Islet precursor cell (in vitro differentiated cells): Measurements from ENCODE around the gene DDX1.

Source experiments
- DNase-seq: peaks from one replicate; pipeline ENCODE4 v3.0.0-alpha.2; 2018

Gene DDX1

GRCh38 chr2:15633043-15633970, 41.6 kb downstream of the DDX1 start:
- no peak for DNase-seq

- DNase-seq: no peak
These were observed 42.3 kb downstream of the DDX1 start for GRCh38 chr2:15633971-15634346.

GRCh38 chr2:15634846-15635490, 43.3 kb downstream of the DDX1 start:
- DNase-seq: no peak

DNA sequence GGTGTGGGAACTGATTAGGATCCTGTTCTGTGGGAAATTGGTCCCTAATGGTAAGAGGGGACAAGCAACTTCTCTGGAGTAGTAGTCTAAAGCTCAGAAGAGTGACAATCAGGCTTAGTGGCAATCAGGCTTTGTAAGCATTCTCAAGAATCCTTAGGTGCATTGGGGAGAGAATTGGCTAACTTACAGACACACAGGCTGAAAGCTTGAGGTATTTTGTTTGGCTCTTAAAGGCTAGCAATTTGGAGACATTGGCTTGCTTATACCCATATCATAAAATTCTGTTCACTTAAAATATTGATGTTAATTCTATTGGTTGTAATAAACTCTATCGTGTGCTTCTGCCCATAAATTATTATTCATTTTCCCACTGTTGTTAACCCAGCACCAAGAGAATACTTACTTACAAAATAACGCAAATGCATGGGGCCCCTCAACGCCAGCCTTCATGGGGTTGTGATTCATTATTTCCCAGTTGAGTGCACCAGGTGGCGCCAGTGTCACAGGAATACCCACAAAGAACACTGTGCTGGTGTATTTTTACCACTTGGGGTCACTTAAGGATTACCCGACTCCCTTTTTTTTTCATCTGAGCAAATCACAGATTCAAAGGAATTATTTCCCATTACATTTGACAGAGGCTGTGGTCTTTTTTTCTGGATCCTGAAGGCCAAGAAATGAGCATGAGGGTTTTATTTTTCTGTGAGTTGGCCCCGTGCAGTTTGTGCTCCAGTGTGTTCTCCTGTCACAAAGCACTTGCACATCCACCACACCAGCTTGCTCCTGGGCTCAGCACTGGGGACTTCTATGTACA, 45.5 kb downstream of the DDX1 start:
- no peak for DNase-seq

DNA sequence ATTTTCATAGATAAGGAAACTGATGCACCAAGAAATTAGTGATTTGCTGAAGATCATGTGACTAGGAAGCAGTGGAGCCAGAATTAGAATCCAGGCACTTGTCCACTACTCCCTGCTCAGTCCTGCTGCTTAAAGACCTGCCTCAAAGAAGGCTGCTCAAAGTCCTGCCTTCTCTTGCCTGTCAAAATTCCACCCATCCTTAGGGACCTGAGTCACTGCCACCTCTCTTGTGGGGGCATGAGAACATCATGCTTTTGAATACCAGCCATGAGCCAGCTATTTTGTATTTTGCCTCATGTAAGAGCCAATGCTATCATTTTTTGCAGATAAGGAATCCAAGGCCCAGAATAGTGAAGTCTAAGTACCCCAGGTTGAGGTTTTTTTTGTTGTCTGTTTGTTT, 47.1 kb downstream of the DDX1 start:
- no peak for DNase-seq

GRCh38 chr2:15639323-15640251, 47.9 kb downstream of the DDX1 start:
- no peak for DNase-seq

DNA sequence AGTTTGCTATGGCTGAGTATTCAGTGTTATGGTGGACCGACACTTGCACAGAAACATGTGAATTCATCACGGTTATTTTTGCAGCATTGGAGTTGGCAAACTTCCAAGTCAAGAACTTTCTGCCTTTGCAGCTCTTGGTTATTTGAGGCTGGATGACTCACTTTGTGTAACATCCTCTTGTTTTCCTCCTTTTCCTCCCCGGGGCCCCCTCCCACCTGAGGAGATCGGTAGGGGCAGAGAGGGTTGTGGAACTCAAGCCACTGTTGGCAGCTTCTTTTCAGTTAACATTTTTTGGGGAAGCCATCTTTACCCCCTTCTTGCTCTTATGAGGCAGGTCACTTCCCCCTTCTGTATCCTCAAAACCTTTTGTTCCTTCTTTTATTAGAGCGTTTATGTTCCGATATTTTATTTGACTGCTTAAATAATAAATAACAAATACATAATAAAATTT, 48.6 kb downstream of the DDX1 start:
- no peak for DNase-seq

- DNase-seq: no peak
These were observed 49.1 kb downstream of the DDX1 start for GRCh38 chr2:15640784-15641183.

DNA sequence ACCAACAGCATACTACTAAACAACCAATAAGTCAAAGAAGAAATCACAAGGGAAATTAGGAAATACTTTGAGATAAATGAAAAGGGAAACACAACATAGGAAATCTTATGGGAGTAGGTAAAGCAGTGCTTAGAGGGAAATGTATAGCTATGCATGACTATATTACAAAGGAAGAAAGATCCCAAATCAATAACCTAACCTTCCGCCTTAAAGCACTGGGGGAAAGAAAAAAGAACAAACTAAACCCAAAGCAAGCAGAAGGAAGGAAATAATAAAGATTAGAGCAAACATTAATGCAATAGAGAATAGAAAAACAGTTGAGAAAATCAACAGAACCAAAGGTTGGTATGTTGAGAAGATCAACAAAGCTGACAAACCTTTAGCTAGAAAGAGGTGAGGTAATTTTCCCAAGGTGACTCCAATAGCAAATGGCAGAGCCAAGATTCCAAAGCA, 49.9 kb downstream of the DDX1 start:
- DNase-seq: no peak

GRCh38 chr2:15642011-15642814, 50.5 kb downstream of the DDX1 start:
- DNase-seq: no peak

DNA sequence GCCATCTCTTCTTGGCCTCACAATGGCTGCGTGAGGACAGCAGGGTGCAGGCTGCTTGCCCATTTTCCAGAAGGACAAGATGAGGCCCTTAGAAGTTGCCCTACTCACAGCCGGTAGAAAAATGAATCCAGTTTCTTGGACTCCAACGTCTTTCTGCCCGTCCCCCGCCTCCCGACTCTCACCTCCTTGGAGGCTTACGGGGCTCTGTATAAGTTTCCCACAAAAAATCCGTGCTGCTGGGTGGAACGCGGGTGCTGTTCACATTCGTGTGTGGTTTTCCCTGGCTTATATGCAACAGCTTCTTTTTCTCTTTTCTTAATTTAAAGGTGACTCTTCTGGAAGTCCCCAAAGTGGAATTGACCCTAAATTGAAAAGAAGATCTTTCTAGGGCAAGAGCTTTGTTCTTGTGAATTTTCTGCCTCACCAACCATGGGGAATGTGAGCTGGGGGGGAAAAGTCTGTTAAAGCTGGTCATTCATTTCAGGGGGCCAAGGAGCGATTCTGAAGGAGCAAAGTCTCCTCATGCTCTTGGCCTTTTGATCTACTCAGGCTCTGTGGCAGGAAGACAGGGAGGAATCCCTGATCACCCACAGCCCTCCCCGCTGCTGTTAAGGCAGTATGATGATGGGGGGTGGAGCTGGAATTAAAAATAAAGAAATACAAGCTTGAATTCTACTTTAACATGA, 51.3 kb downstream of the DDX1 start:
- no peak for DNase-seq

DNA sequence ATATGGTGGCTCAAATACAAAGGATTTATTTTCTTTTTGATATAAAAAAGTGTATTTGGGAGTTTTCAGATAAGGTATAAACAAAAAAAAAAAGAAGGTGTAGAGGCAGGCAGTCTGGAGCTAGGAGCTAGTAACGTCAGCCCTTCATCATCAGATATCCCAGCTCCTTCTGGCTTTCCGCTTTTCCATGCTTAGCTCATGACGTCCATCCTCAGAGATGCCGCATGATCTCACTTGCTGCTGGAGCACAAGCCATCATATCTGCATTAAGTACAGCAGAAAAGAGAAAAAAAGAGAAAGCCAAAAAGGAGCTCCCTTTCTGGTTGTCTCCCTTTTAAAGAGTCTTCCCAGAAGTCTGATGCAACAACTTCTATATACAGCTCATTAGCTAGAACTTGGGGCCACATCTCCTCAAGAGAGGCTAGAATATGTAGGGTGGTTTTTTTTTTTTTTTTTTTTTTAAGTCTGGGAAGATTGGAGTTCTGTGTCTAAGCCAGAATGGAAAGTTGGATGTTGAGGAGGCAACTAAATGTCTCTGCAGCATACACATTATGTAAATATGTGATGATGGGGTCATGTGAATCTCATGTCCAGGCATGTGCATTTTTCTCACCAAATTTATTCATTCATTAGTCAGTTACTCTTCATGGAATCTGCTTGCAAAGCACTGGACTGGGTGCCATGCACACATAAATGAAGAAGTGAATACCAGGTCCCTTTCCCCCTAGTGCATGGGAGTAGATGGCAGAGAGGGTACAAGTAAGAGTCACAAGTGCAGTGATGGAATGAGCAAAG, 52.3 kb downstream of the DDX1 start:
- DNase-seq: no peak

DNA sequence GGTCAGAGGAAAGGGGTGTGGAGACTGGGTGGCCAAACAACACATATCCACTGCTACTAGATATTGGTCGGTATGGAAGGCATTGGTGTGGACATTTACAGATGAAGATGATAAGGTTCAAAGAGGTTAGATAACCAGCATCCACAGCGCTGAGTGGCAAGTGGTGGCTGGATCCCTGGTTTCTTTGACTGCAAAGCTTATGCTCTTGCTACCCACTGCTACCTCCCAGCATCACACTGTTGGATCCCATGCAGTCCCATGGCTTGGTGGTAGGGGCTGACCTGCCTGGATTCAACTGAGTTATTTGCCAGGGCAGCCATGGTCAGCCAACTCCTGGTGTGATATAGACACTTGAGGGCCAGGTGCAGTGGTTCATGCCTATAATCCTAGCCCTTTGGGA, 53.6 kb downstream of the DDX1 start:
- DNase-seq: no peak

GRCh38 chr2:15645720-15646385, 54.2 kb downstream of the DDX1 start:
- no peak for DNase-seq

DNA sequence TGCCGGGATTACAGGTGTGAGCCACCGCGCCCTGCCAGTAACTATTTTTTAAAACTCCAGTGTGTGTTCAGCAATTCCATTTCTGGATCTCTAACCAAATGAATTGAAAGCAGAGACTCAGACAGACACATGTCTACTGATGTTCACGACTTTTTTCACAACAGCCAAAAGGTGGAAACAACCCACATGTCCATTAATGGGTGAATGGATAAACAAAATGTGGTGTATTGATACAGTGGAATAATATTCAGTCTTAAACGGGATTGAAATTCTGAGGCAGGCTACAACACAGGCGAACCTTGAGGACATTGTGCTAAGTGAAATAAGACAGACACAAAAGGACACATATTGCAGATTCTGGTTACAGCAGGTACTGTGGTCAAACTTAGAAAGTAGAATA, 55.0 kb downstream of the DDX1 start:
- no peak for DNase-seq

- no peak for DNase-seq
These were observed 56.2 kb downstream of the DDX1 start for GRCh38 chr2:15647622-15648590.

- no peak for DNase-seq
These were observed 57.2 kb downstream of the DDX1 start for GRCh38 chr2:15648593-15649525.
